DND-41 (cell line): ENCODE data around the gene TARBP2.

ENCODE experiments used
- ATAC-seq: fragments of 200-7000 bp; cut with Tn5 transposase; 3 replicates; pipeline ENCODE4 v1.9.1; 2021; ENCODE audit warnings: low read depth; ENCODE audit not compliant: insufficient read depth
- DNase-seq: peaks from one replicate; pipeline ENCODE4 v3.0.0-alpha.2; 2020
- H2AFZ ChIP-seq: 2 replicates; pipeline ENCODE4 v1.6.0; 2012; ENCODE audit warnings: low read depth, low read length
- H3K27ac ChIP-seq: 2 replicates; pipeline ENCODE4 v1.5.1; 2012; ENCODE audit warnings: low read length, inconsistent platforms
- H3K27me3 ChIP-seq: fragments of 200-600 bp; sonication (generic); 2 replicates; pipeline ENCODE4 v1.6.0; 2012; ENCODE audit warnings: low read length, mild to moderate bottlenecking, inconsistent platforms; ENCODE audit not compliant: insufficient read depth, poor library complexity
- H3K36me3 ChIP-seq: 2 replicates; pipeline ENCODE4 v1.5.1; 2012; ENCODE audit warnings: low read length, inconsistent platforms; ENCODE audit not compliant: insufficient read depth
- H3K4me1 ChIP-seq: 2 replicates; pipeline ENCODE4 v1.5.1; 2012; ENCODE audit warnings: mild to moderate bottlenecking, low read length; ENCODE audit not compliant: insufficient read depth
- H3K4me2 ChIP-seq: 2 replicates; pipeline ENCODE4 v1.6.0; 2012; ENCODE audit warnings: mild to moderate bottlenecking, moderate library complexity, low read length, inconsistent platforms; ENCODE audit not compliant: insufficient read depth
- H3K4me3 ChIP-seq, 2 experiments: fragments of 200-600 bp in 1 of 2; shearing (Covaris generic) in 1 of 2; 2 replicates each; pipeline ENCODE4 v1.5.1; 2012 to 2016; ENCODE audit warnings: inconsistent platforms in 2 of 2, low read length in 2 of 2, mild to moderate bottlenecking in 2 of 2, low read depth in 1 of 2, moderate library complexity in 1 of 2
- H3K79me2 ChIP-seq: 2 replicates; pipeline ENCODE4 v1.6.0; 2012; ENCODE audit warnings: low read length, inconsistent platforms; ENCODE audit not compliant: insufficient read depth
- H3K9ac ChIP-seq: 2 replicates; pipeline ENCODE4 v1.6.0; 2012; ENCODE audit warnings: low read depth, mild to moderate bottlenecking, inconsistent platforms, low read length, moderate library complexity
- H3K9me3 ChIP-seq: 2 replicates; pipeline ENCODE4 v1.5.1; 2012; ENCODE audit warnings: low read length, moderate library complexity, mild to moderate bottlenecking, inconsistent platforms; ENCODE audit not compliant: insufficient read depth, severe bottlenecking
- H4K20me1 ChIP-seq: 2 replicates; pipeline ENCODE4 v1.6.0; 2012; ENCODE audit warnings: low read length; ENCODE audit not compliant: insufficient read depth
- CTCF ChIP-seq: IDR thresholded peaks from 2 replicates; pipeline ENCODE4 v1.5.1; 2012; ENCODE audit warnings: borderline replicate concordance, low read length, moderate library complexity, mild to moderate bottlenecking; ENCODE audit not compliant: poor library complexity, severe bottlenecking; ENCODE audit errors: extremely low read depth
- EZH2 ChIP-seq: IDR thresholded peaks from 3 replicates; pipeline ENCODE4 v1.6.1; 2012; ENCODE audit warnings: borderline replicate concordance, low read depth, mild to moderate bottlenecking, moderate library complexity, low read length, inconsistent platforms; ENCODE audit not compliant: severe bottlenecking

Gene TARBP2

GRCh38 chr12:53463802-53464560 is 37.1 kb upstream of the TARBP2 start:
- ATAC-seq = no peak
- H3K4me1 ChIP-seq = peaks cover 8% of the 10 kb centered on the region; the same call in 1 of the 2 replicates

GRCh38 chr12:53464685-53465418 is 36.2 kb upstream of the TARBP2 start:
- Histone ChIP-seq H3K79me2 (peaks cover 91% of the 10 kb centered on the region), H3K4me3 (no peak overlapping the region), H3K27ac (no peak overlapping the region), H4K20me1 (peaks cover 86% of the 10 kb centered on the region), H3K36me3 (peaks cover 100% of the 10 kb centered on the region), H3K9ac (no peak overlapping the region), H3K9me3 (no peaks in the 10 kb centered on the region), H3K27me3 (no peaks in the 10 kb centered on the region), H3K4me2 (no peak overlapping the region), H2AFZ (no peak overlapping the region), H3K4me1 (peaks cover 8% of the 10 kb centered on the region; the same call in 1 of the 2 replicates)
- TF ChIP-seq EZH2 (no peak), CTCF (no peak)
- no peak for ATAC-seq
- no peak for DNase-seq

More at GRCh38 chr12:53463802-53464560, 37.1 kb upstream of the TARBP2 start:
- Histone ChIP-seq H4K20me1 (peaks cover 91% of the 10 kb centered on the region), H3K9me3 (no peaks in the 10 kb centered on the region), H3K4me3 (no peak overlapping the region), H3K27me3 (no peaks in the 10 kb centered on the region), H3K9ac (no peak overlapping the region), H3K27ac (no peak overlapping the region), H3K4me2 (no peak overlapping the region), H3K36me3 (peaks cover 100% of the 10 kb centered on the region), H2AFZ (no peak overlapping the region), H3K79me2 (peaks cover 97% of the 10 kb centered on the region)
- TF ChIP-seq EZH2 = no peak
- TF ChIP-seq CTCF = no peak
- DNase-seq = no peak

- Histone ChIP-seq H3K79me2 (peaks cover 88% of the 10 kb centered on the region), H3K36me3 (peaks cover 100% of the 10 kb centered on the region), H3K9ac (no peak overlapping the region), H3K9me3 (no peaks in the 10 kb centered on the region), H3K27me3 (no peaks in the 10 kb centered on the region), H3K4me3 (no peak overlapping the region), H2AFZ (no peak overlapping the region), H3K27ac (no peak overlapping the region), H3K4me1 (peaks cover 7% of the 10 kb centered on the region; the same call in 1 of the 2 replicates), H4K20me1 (peaks cover 82% of the 10 kb centered on the region), H3K4me2 (no peak overlapping the region)
- ATAC-seq (no peak), DNase-seq (no peak)
- TF ChIP-seq EZH2 = no peak
- TF ChIP-seq CTCF = no peak
These were observed 35.4 kb upstream of the TARBP2 start for GRCh38 chr12:53465679-53466078.
